HEK293 (cell line): ENCODE results near the gene FBXO33.
A peak's percentile ranks its signal among the peaks of the same experiment; 100 is the strongest.

Experiments used
- CTCF ChIA-PET: fragments of 350-600 bp; formaldehyde crosslinking; extraction: SDS; loops from one replicate; lab custom pipeline; 2021; ENCODE audit warnings: antibody characterized with exemption; lab: Yijun Ruan, JAX
- POLR2A ChIA-PET: fragments of 300-600 bp; formaldehyde crosslinking; extraction: SDS; loops from one replicate; lab custom pipeline; 2020; ENCODE audit warnings: antibody characterized with exemption, inconsistent platforms; lab: Yijun Ruan, JAX
- H3K27ac ChIP-seq: fragments of 200-500 bp; sonication (Bioruptor generic); 2 replicates; pipeline ENCODE4 v1.5.1; 2014; ENCODE audit warnings: low read depth, low read length, control low read depth, inconsistent platforms; ENCODE audit errors: extremely low read depth
- H3K36me3 ChIP-seq, 2 experiments: fragments of 200-500 bp in 1 of 2; sonication (Bioruptor generic) in 1 of 2; 1 replicate in 1 of 2; 2 replicates in 1 of 2; pipeline ENCODE4 v1.5.1; 2014 to 2017; ENCODE audit warnings: inconsistent platforms in 2 of 2, low read length in 2 of 2; ENCODE audit not compliant: control insufficient read depth in 2 of 2, insufficient read depth in 1 of 2
- H3K4me1 ChIP-seq: fragments of 200-500 bp; sonication (Bioruptor generic); 2 replicates; pipeline ENCODE4 v1.5.1; 2014; ENCODE audit warnings: mild to moderate bottlenecking, low read length, inconsistent platforms; ENCODE audit not compliant: control insufficient read depth, insufficient read depth
- H3K4me3 ChIP-seq: 2 replicates; pipeline ENCODE4 v1.5.1; 2011; ENCODE audit warnings: low read depth, mild to moderate bottlenecking, control low read depth, low read length, moderate library complexity
- H3K9me3 ChIP-seq: fragments of 200-500 bp; sonication (Bioruptor generic); 2 replicates; pipeline ENCODE4 v1.5.1; 2014; ENCODE audit warnings: low read depth, low read length, inconsistent platforms; ENCODE audit not compliant: control insufficient read depth, insufficient read depth
- CTCF ChIP-seq: fragments of 450-650 bp; formaldehyde crosslinking; IDR thresholded peaks from 2 replicates; pipeline ENCODE4 v1.5.1; 2016; ENCODE audit warnings: missing biosample characterization, missing genetic modification characterization
- GLI2 ChIP-seq: fragments of 450-650 bp; formaldehyde crosslinking; IDR thresholded peaks from 2 replicates; pipeline ENCODE4; 2017; ENCODE audit warnings: missing biosample characterization, missing genetic modification characterization, low read depth, borderline replicate concordance
- PRDM1 ChIP-seq: fragments of 450-650 bp; formaldehyde crosslinking; IDR thresholded peaks from 2 replicates; pipeline ENCODE4; 2016; ENCODE audit warnings: missing biosample characterization, missing genetic modification characterization
- PRDM10 ChIP-seq: fragments of 450-650 bp; formaldehyde crosslinking; IDR thresholded peaks from 2 replicates; pipeline ENCODE4 v1.5.1; 2016; ENCODE audit warnings: missing biosample characterization, missing genetic modification characterization
- RBAK ChIP-seq: fragments of 450-650 bp; formaldehyde crosslinking; IDR thresholded peaks from 2 replicates; pipeline ENCODE4 v1.5.1; 2016; ENCODE audit warnings: missing biosample characterization, missing genetic modification characterization
- SP2 ChIP-seq: fragments of 450-650 bp; formaldehyde crosslinking; IDR thresholded peaks from 2 replicates; pipeline ENCODE4 v1.5.1; 2016; ENCODE audit warnings: missing biosample characterization, missing genetic modification characterization
- TCF7L2 ChIP-seq: IDR thresholded peaks from 2 replicates; pipeline ENCODE4 v1.6.1; 2011; ENCODE audit warnings: low read depth, mild to moderate bottlenecking, inconsistent platforms, low read length, moderate library complexity, borderline replicate concordance
- TRIM28 ChIP-seq: IDR thresholded peaks from 2 replicates; pipeline ENCODE4 v1.6.1; 2011; ENCODE audit warnings: low read length, control low read depth, borderline replicate concordance
- ZBTB20 ChIP-seq: fragments of 450-650 bp; formaldehyde crosslinking; IDR thresholded peaks from 2 replicates; pipeline ENCODE4 v1.5.1; 2016; ENCODE audit warnings: missing biosample characterization, missing genetic modification characterization
- ZNF16 ChIP-seq: fragments of 450-650 bp; formaldehyde crosslinking; IDR thresholded peaks from 2 replicates; pipeline ENCODE4 v1.5.1; 2016; ENCODE audit warnings: low read depth, missing biosample characterization, missing genetic modification characterization
- ZNF174 ChIP-seq: fragments of 450-650 bp; formaldehyde crosslinking; IDR thresholded peaks from 2 replicates; pipeline ENCODE4 v1.5.0; 2017; ENCODE audit warnings: missing biosample characterization, mild to moderate bottlenecking, missing genetic modification characterization
- ZNF560 ChIP-seq: fragments of 450-650 bp; formaldehyde crosslinking; IDR thresholded peaks from 2 replicates; pipeline ENCODE4 v1.5.1; 2017; ENCODE audit warnings: missing biosample characterization, missing genetic modification characterization, borderline replicate concordance
- ZNF580 ChIP-seq: fragments of 450-650 bp; formaldehyde crosslinking; IDR thresholded peaks from 2 replicates; pipeline ENCODE4 v1.5.1; 2016; ENCODE audit warnings: missing biosample characterization, missing genetic modification characterization
- ZNF624 ChIP-seq: fragments of 450-650 bp; formaldehyde crosslinking; IDR thresholded peaks from 2 replicates; pipeline ENCODE4 v1.5.1; 2017; ENCODE audit warnings: missing biosample characterization, missing genetic modification characterization
- ZNF639 ChIP-seq: fragments of 450-650 bp; formaldehyde crosslinking; IDR thresholded peaks from 2 replicates; pipeline ENCODE4 v1.5.1; 2016; ENCODE audit warnings: missing biosample characterization, missing genetic modification characterization
- ZNF654 ChIP-seq: fragments of 450-650 bp; formaldehyde crosslinking; IDR thresholded peaks from 2 replicates; pipeline ENCODE4 v1.5.1; 2016; ENCODE audit warnings: low read depth, missing biosample characterization, missing genetic modification characterization

Gene FBXO33

GRCh38 chr14:39430762-39431415, 1.3 kb downstream of the FBXO33 start:
- TF ChIP-seq ZNF580 (tag by site-specific recombination) = no peak
- 0 out of 2 replicates have a peak, but pooled peaks have one; percentile 5 for TF ChIP-seq SP2 (tag by site-specific recombination)
- no peak for TF ChIP-seq CTCF (tag by site-specific recombination)
- H3K9me3 ChIP-seq = no peaks in the 10 kb centered on the region
- H3K27ac ChIP-seq = peak overlapping the region; percentile 100; the same call in 1 of the 2 replicates
- peaks cover 10% of the 10 kb centered on the region for H3K4me1 ChIP-seq
- CTCF ChIA-PET = interaction anchor here (1.6 kb wide), 1 partner anchor 31 kb away, joined by 4 read pairs; no protein-coding TSS in a partner anchor
- H3K4me3 ChIP-seq = peak overlapping the region; percentile 87
- POLR2A ChIA-PET = interaction anchor here (2.2 to 3.1 kb wide), 3 partner anchors 256 to 317 kb away, joined by 9 to 23 read pairs (median 15); partner anchors contain the start of genes GEMIN2, PNN and TRAPPC6B
- H3K36me3 ChIP-seq = no peaks in the 10 kb centered on the region

GRCh38 chr14:39428118-39428517, 4.1 kb downstream of the FBXO33 start:
- POLR2A ChIA-PET = no interaction called here
- H3K36me3 ChIP-seq = no peaks in the 10 kb centered on the region
- H3K9me3 ChIP-seq = no peaks in the 10 kb centered on the region
- peaks cover 10% of the 10 kb centered on the region for H3K4me1 ChIP-seq
- no peak overlapping the region for H3K4me3 ChIP-seq
- CTCF ChIA-PET = no interaction called here
- TF ChIP-seq ZBTB20 = no peak
- TF ChIP-seq ZNF639 (tag by site-specific recombination) = no peak
- TF ChIP-seq ZNF624 = no peak
- no peak for TF ChIP-seq PRDM1 (tag by site-specific recombination)
- no peak for TF ChIP-seq ZNF16 (tag by site-specific recombination)
- TF ChIP-seq, all 188 proteins: peak for 0
- no peak overlapping the region for H3K27ac ChIP-seq

GRCh38 chr14:39426605-39427004, 5.6 kb downstream of the FBXO33 start:
- POLR2A ChIA-PET = no interaction called here
- CTCF ChIA-PET = interaction anchor here (0.8 to 1.6 kb wide), 6 partner anchors 10 to 195 kb away, joined by 3 to 6 read pairs (median 4); no protein-coding TSS in a partner anchor

More at GRCh38 chr14:39426605-39427004, 5.6 kb downstream of the FBXO33 start:
- Histone ChIP-seq H3K4me3 (no peak overlapping the region), H3K4me1 (peaks cover 10% of the 10 kb centered on the region), H3K36me3 (no peaks in the 10 kb centered on the region), H3K9me3 (no peaks in the 10 kb centered on the region), H3K27ac (no peak overlapping the region)
- no peak for TF ChIP-seq ZNF174 (tag by site-specific recombination)
- 0 out of 2 replicates have a peak, but pooled peaks have one; percentile 10 for TF ChIP-seq PRDM10 (tag by site-specific recombination)
- TF ChIP-seq ZNF560 (tag by site-specific recombination) = no peak
- TF ChIP-seq TCF7L2 = no peak
- no peak for TF ChIP-seq RBAK (tag by site-specific recombination)
- 0 out of 2 replicates have a peak, but pooled peaks have one; percentile 30 for TF ChIP-seq TRIM28
- no peak for TF ChIP-seq GLI2 (tag by site-specific recombination)
- 0 out of 2 replicates have a peak, but pooled peaks have one; percentile 47 for TF ChIP-seq PRDM1 (tag by site-specific recombination)
- no peak for TF ChIP-seq ZNF16 (tag by site-specific recombination)
- peak; percentile 66 for TF ChIP-seq ZNF654 (tag by site-specific recombination)
